ENCODE results near the gene TTBK1.

Gene TTBK1

DNA sequence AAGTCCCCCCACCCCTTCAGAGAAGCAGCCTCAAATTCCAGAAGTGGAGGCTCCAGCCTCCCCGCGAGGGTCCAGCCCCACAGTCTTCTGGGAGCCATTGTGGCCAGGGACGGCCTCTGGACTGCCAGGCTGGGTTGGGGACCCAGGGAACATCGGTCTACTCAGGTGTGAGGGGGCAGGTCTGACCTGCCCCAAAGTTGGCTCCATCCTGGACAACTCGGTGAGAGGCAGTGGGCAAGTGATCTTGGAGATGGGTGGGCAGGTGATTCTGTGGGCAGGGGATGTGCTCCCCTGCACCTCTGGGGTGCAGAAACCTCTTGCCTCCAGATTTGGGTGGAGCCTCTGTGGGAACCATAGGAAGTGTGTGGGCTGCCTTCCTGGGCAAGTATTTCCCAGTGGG is 42.6 kb downstream of the TTBK1 start:
- no peak for DNase-seq (ENCODE audit: extremely low read depth in 1 of 2, low read depth in 1 of 2)

DNA sequence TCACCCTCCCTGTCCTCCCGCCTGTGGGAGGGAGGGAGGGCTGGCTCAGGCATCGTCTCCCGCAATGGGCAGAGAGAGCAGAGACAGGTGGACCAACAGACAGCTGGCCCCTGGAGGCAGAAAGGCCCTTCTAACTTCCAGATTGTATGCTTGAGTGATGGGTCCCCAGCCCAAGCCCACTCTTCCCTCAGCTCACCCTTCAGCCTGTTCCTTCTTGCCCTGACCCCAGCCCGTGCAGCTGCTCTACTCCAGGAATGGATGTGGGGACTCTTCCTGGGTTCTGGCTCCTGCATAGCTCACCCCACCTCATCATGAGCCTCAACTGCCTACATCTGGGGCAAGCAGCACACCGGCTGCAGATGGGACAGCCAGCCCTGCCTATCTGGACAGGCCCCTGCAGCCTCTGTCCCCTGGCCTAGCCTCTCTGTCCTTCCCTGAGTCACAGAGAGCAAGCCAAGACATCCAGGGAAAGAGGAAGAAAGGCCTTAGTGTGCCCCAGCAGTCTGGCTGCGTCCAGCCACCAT is 43.2 kb downstream of the TTBK1 start:
- no peak for DNase-seq (ENCODE audit: extremely low read depth in 1 of 2, low read depth in 1 of 2)

- no peak for DNase-seq (ENCODE audit: extremely low read depth in 1 of 2, low read depth in 1 of 2)
Measured at GRCh38 chr6:43286980-43287716, 43.9 kb downstream of the TTBK1 start.

GRCh38 chr6:43287717-43288679 is 44.7 kb downstream of the TTBK1 start:
- no peak for DNase-seq (ENCODE audit: extremely low read depth in 1 of 2, low read depth in 1 of 2)

DNA sequence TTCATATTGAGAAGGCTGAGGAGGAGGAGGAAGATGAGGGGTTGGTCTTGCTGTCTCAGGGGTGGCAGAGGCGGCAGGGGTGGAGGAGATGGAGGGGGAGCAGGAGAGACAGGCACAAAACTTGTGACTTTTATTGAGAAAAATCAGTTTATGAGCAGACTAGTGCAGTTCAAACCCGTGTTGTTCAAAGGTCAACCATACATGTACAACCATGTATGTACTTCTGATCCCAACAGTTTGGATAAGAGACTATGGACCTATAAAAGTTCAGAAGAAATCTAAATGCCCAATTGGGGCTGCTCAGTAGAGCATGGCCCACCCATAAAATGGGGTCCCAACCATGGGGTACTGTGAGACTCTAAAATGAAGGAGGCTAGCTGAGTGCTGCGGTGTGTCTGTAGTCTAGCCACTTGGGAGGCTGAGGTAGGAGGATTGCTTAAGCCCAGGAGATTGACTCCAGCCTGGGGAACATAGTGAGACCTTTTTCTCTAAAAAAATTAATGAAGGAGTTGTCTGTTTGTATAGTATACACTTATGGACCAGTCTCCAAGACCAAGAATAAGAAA is 47.1 kb downstream of the TTBK1 start:
- no peak for DNase-seq (ENCODE audit: extremely low read depth in 1 of 2, low read depth in 1 of 2)

DNA sequence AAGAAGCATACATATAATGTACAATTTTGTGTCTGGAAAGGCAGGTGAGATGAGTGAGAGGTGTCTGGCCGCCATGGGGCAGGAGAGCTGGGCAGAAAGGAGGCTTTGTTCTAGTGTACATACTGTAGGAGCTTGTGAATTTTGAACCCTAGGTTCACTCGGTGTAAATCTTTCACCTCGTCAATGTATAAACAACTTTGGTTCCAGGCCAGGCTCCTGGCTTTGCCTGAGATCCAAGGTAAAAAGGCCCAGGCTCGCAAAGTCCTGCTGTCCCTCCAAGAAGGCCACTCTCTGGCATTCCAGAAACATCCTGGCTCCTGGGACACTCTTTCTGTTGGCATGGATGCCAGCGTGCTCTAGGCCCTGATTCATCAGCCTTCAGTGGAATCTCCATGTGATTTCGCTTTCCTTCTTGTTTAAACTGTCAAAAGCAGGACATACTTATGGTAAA is 47.6 kb downstream of the TTBK1 start:
- DNase-seq (ENCODE audit: extremely low read depth in 1 of 2, low read depth in 1 of 2): no peak

DNA sequence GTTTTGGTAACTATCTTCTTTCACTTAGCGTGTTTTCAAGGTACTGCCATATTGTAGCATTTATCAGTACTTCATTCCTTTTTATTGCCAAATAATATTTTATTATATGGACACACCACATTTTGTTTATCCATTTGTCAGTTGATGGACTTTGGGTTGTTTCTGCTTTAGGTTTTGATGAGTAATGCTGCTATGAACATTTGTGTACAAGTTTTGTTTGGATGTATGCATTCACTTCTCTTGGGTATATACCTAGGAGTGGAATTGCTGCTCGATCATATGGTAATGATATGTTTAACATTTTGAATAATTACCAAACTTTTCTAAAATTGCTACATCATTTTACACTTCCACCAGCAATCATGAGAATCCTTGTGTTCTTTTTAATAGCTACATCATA is 48.4 kb downstream of the TTBK1 start:
- no peak for DNase-seq (ENCODE audit: extremely low read depth in 1 of 2, low read depth in 1 of 2)

GRCh38 chr6:43292341-43292740 is 49.1 kb downstream of the TTBK1 start:
- no peak for DNase-seq (ENCODE audit: extremely low read depth in 1 of 2, low read depth in 1 of 2)

DNA sequence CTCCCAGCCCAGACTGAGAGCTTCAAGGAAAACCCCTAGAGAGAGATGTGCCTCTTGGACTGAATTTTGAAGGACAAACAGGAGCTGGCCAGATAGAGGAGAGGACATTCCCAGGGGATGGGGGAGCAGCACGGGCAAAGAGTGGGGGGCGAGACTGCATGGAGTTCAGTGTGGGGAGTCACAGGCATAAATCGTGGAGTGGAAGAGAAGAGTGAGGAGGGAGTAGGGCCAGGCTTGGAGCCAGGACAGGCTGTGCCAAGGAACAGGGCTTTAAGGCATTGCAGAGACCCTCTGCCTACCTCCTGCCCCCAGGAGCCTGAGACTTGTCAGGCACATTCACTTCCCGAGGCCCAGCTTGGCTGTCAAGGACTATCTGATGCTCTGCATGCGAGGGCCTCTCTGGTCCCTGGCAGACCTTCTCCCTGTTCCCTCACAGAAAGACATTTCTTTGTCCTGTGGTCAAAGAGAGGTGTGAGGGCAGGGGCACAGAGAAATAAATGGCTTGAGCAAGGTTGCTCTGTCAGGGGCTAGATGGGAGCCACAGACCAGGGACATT is 49.6 kb downstream of the TTBK1 start:
- DNase-seq (ENCODE audit: extremely low read depth in 1 of 2, low read depth in 1 of 2): no peak

- no peak for DNase-seq (ENCODE audit: extremely low read depth in 1 of 2, low read depth in 1 of 2)
Measured at GRCh38 chr6:43293698-43294097, 50.4 kb downstream of the TTBK1 start.

- no peak for DNase-seq (ENCODE audit: extremely low read depth in 1 of 2, low read depth in 1 of 2)
Measured at GRCh38 chr6:43294536-43294935, 51.3 kb downstream of the TTBK1 start.

DNA sequence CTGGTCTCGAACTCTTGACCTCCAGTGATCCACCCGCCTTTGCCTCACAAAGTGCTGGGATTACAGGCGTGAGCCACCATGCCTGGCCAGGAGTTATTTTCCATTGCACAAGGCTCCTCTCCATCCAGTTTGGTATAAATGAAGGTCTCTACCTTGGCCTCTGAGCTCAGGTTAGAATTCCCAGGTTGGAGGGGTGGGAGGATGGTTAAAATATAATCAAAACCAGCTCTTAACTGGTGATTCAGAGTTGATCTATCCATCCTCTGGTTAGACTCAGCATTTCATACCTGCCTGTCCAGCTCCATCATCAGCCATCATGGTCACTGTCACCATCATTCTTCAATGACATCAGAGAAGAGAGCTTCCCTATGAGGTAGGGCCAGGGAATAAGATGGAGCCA is 52.2 kb downstream of the TTBK1 start:
- DNase-seq (ENCODE audit: extremely low read depth in 1 of 2, low read depth in 1 of 2): no peak

GRCh38 chr6:43296780-43297497 is 53.7 kb downstream of the TTBK1 start:
- no peak for DNase-seq (ENCODE audit: extremely low read depth in 1 of 2, low read depth in 1 of 2)

DNA sequence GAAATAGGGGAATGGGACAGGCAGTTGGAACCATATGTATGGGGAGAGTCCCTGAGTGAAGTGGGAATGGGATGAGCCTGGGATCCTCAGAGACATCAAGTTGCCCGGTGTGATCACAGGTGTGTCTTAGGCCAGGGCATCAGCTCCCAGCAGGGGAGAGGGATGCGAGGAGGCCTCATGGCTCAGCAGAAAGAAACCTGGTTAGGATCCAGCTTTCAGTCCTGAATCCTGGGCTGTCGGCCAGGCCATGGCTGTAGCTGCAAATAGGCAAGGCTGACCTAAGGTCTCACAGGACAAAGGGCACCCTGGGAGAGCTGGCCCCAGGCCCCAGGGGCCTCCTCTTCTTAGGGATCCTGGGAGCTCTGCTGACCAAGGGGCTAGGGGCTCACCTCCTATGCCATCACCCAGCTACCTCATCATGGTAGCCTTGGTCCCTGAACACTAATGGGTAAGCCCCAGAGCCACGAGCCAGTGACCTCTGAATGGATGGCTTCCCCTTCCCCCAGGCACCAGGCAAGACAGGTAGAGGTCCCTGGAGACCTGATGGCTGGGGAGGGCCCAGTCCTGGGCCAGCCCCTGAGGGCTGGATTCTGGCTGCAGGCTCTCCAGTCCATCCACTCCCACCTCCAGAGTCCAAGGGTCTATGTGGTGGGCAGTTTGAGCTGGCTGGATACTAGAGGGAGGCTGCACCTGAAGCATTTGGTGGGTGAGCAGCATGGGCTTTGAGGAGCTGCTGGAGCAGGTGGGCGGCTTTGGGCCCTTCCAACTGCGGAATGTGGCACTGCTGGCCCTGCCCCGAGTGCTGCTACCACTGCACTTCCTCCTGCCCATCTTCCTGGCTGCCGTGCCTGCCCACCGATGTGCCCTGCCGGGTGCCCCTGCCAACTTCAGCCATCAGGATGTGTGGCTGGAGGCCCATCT is 54.6 kb downstream of the TTBK1 start, which contains the start of gene SLC22A7:
Gene SLC22A7 (plus strand): TSS at position 617 of the 921 bp plus-strand sequence. CDS start 99 bp downstream, at position 716.
- DNase-seq (ENCODE audit: extremely low read depth in 1 of 2, low read depth in 1 of 2): no peak

- no peak for DNase-seq (ENCODE audit: extremely low read depth in 1 of 2, low read depth in 1 of 2)
Measured at GRCh38 chr6:43298565-43299337, 55.5 kb downstream of the TTBK1 start.

DNA sequence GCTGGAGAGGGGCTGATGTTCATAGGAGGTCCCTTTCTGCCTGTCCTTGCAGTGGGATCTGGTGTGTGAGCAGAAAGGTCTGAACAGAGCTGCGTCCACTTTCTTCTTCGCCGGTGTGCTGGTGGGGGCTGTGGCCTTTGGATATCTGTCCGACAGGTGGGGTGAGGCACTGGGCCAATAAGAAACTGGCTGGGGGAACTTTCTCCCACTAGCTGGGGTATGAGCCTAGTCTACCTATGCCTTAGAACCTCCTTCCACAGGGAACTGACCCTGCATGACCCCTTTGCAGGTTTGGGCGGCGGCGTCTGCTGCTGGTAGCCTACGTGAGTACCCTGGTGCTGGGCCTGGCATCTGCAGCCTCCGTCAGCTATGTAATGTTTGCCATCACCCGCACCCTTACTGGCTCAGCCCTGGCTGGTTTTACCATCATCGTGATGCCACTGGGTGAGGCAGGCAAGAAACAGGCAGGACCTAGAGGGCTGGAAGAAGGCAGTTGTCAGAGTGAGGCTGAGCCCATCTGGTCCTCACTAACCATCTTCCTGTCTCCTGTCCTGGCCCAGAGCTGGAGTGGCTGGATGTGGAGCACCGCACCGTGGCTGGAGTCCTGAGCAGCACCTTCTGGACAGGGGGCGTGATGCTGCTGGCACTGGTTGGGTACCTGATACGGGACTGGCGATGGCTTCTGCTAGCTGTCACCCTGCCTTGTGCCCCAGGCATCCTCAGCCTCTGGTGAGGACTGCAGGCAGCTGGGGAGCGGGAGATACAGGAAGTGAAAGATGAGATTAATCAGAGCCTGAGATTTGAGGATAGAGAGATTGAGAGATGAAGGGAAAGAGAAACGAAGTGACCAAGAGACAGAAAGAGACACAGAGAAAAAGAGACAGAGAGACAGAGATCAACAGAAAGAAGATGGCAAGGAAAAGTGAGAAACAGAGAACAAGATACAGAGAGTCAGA is 56.3 kb downstream of the TTBK1 start:
- no peak for DNase-seq (ENCODE audit: extremely low read depth in 1 of 2, low read depth in 1 of 2)
